K562 (cell line): Measurements from ENCODE around the gene PTPRM.

Experiments used
- BRCA1 ChIP-seq, 2 experiments: fragments of 450-650 bp in 1 of 2; sonication (generic) in 1 of 2; formaldehyde crosslinking in 1 of 2; IDR thresholded peaks; 2 replicates each; pipeline versions ENCODE4 v1.5.0 to v1.6.1; 2017 to 2020; ENCODE audit warnings: mild to moderate bottlenecking in 1 of 2, missing genetic modification reagents in 1 of 2
- DNMT1 ChIP-seq: fragments of 450-650 bp; IDR thresholded peaks from 2 replicates; pipeline ENCODE4 v1.6.1; 2016; ENCODE audit warnings: antibody characterized with exemption, mild to moderate bottlenecking
- ETV6 ChIP-seq, 3 experiments: fragments of 150-350 bp in 1 of 3; sonication (generic) in 1 of 3; formaldehyde crosslinking in 1 of 3; IDR thresholded peaks; 2 replicates each; pipeline versions ENCODE4 v1.6.1 to v1.8.0; 2014 to 2022; ENCODE audit warnings: borderline replicate concordance in 2 of 3, low read depth in 2 of 3, antibody characterized with exemption in 1 of 3, low read length in 1 of 3, mild to moderate bottlenecking in 1 of 3, missing genetic modification reagents in 1 of 3
- GTF2F1 ChIP-seq: IDR thresholded peaks from 2 replicates; pipeline ENCODE4 v1.6.1; 2011; ENCODE audit warnings: low read depth, low read length, improper control_type of control experiment
- MLLT1 ChIP-seq, 2 experiments: fragments of 450-650 bp; IDR thresholded peaks; 2 replicates each; pipeline ENCODE4 v1.6.1; 2016
- POLR2AphosphoS5 ChIP-seq: IDR thresholded peaks from 2 replicates; pipeline ENCODE4 v1.6.1; 2011; ENCODE audit warnings: mild to moderate bottlenecking, low read depth, low read length, moderate library complexity; ENCODE audit not compliant: control insufficient read depth, insufficient read depth
- RCOR1 ChIP-seq, 2 experiments: IDR thresholded peaks; 2 replicates each; pipeline ENCODE4 v1.6.1; 2012; ENCODE audit warnings: low read depth in 2 of 2, low read length in 2 of 2, borderline replicate concordance in 1 of 2, improper control_type of control experiment in 1 of 2
- TBP ChIP-seq: optimal IDR thresholded peaks from 2 replicates; pipeline ENCODE3; 2011; ENCODE audit warnings: low read depth, low read length, improper control_type of control experiment
- ZBTB11 ChIP-seq, 3 experiments: fragments of 200-800 bp in 1 of 3; fragments of 250-450 bp in 1 of 3; fragments of 450-650 bp in 1 of 3; sonication (Bioruptor Pico) in 1 of 3; sonication (Bioruptor generic) in 1 of 3; formaldehyde crosslinking in 1 of 3; IDR thresholded peaks; 2 replicates each; pipeline versions ENCODE4 v1.6.1 to v1.8.0; 2016 to 2022; ENCODE audit warnings: mild to moderate bottlenecking in 2 of 3, missing genetic modification characterization in 2 of 3, missing compliant biosample characterization in 1 of 3, moderate library complexity in 1 of 3

GRCh38 chr18:8037296-8037695 is 470.2 kb downstream of the PTPRM start:
- TF ChIP-seq RCOR1 (IDR thresholded peaks at IDR 0.05; ENCODE audit: borderline replicate concordance in 1 of 2, low read depth in 2 of 2, low read length in 2 of 2) (no peak), POLR2AphosphoS5 (no peak), GTF2F1 (no peak), DNMT1 (no peak), ZBTB11 (CRISPR knock-in tag; IDR thresholded peaks at IDR 0.05) (no peak), BRCA1 (IDR thresholded peaks at IDR 0.05) (no peak), BRCA1 (CRISPR knock-in tag; IDR thresholded peaks at IDR 0.05) (no peak), MLLT1 (IDR thresholded peaks at IDR 0.05) (no peak), TBP (no peak), ETV6 (IDR thresholded peaks at IDR 0.05; ENCODE audit: borderline replicate concordance in 1 of 2, low read depth in 2 of 2, low read length in 1 of 2) (no peak), ETV6 (CRISPR knock-in tag; IDR thresholded peaks at IDR 0.05; ENCODE audit: borderline replicate concordance) (no peak)
